Endothelial cell (in vitro differentiated cells): Measurements from ENCODE around the gene ABHD16B. TPM values are rescaled to one million over a fixed set of nuclear protein-coding genes. Genes with fewer than 3 reads are reported as not detected.
"Not testable (repeated sequence)": the region's sequence is repeated elsewhere in the genome, so short reads cannot be mapped to it uniquely, and the experiment has no call there.

ENCODE experiments used
- DNase-seq: peaks from one replicate; pipeline ENCODE4 v3.0.0; 2021; ENCODE audit warnings: low spot score
- H3K27ac Mint-ChIP-seq: one replicate; pipeline ENCODE4 v1.8.0; 2021; ENCODE audit warnings: mixed read lengths, inconsistent platforms; ENCODE audit not compliant: unreplicated experiment
- H3K27me3 Mint-ChIP-seq: one replicate; pipeline ENCODE4 v1.8.0; 2021; ENCODE audit warnings: mild to moderate bottlenecking, moderate library complexity, mixed read lengths, inconsistent platforms; ENCODE audit not compliant: unreplicated experiment
- H3K36me3 Mint-ChIP-seq: one replicate; pipeline ENCODE4 v1.8.0; 2021; ENCODE audit warnings: mild to moderate bottlenecking, low read depth, mixed read lengths, inconsistent platforms; ENCODE audit not compliant: unreplicated experiment
- H3K4me1 Mint-ChIP-seq: one replicate; pipeline ENCODE4 v1.8.0; 2021; ENCODE audit warnings: mild to moderate bottlenecking, mixed read lengths, inconsistent platforms; ENCODE audit not compliant: unreplicated experiment
- H3K4me3 Mint-ChIP-seq: one replicate; pipeline ENCODE4 v1.8.0; 2021; ENCODE audit warnings: mild to moderate bottlenecking, mixed read lengths, inconsistent platforms; ENCODE audit not compliant: unreplicated experiment
- H3K9me3 Mint-ChIP-seq: one replicate; pipeline ENCODE4 v1.8.0; 2021; ENCODE audit warnings: mixed read lengths, inconsistent platforms; ENCODE audit not compliant: unreplicated experiment
- total RNA-seq: library from RNA; stranded (reverse); fragmentation: NEBNext Ultra II Directional; extraction: Animal tissue kit (Norgen Biotek cat#: 25700); gene quantifications from one replicate; pipeline ENCODE4 v1.2.1, GENCODE V29; 2021; ENCODE audit not compliant: unreplicated experiment
- TF ChIP-seq, protein P1 (sequence below): fragments of 200-600 bp; sonication (generic); IDR thresholded peaks from one replicate; pipeline ENCODE4 v1.5.0; 2021; ENCODE audit warnings: antibody characterized with exemption; ENCODE audit not compliant: unreplicated experiment

The ABHD16B gene
- total RNA-seq, 1 donor from 2014 or later, result not detected

DNA sequence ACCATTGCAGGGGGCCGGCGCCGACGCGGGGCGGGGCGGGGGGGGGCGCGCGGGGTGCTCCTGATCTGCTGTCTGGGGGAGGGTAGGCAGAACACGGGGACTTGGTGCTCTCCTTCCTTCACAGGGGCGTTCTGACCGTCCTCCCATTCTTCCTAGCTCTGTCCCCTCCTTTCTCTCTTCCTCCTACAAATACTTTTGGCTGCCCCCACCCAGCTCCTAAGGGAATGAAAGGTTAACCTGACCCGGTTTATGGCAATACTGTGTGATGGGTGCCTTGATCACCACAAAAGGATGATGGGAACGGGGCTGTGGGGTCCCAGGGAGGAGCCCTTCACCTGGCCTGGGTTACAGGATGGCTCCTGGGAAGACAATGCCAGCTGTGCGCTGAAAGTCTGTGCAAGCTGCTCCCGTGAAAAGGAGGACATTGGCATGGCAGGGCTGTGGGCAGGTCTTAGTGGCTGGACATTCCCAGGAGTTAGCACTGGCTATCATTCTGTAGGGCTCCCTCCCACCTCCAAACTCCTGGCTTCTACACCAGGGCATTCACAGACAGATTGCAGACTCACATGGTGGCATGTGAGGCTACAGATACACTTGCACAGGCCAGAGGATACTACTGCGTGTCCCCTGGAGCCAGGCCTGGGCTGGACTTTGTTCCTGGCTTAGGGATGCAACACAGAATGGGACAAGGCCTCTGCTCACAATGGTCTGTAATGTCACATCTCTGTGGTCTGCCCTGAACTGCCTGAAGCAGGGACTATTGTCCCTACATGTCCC, 1.9 kb downstream of the ABHD16B start:
- peak overlapping the region; percentile 89 for H3K27ac Mint-ChIP-seq
- H3K36me3 Mint-ChIP-seq, result peaks cover 7% of the 10 kb centered on the region
- peaks cover 9% of the 10 kb centered on the region for H3K27me3 Mint-ChIP-seq
- no peak for DNase-seq
- peaks cover 32% of the 10 kb centered on the region for H3K4me1 Mint-ChIP-seq
- peak overlapping the region; percentile 97 for H3K4me3 Mint-ChIP-seq
- TF ChIP-seq, protein P1, sequence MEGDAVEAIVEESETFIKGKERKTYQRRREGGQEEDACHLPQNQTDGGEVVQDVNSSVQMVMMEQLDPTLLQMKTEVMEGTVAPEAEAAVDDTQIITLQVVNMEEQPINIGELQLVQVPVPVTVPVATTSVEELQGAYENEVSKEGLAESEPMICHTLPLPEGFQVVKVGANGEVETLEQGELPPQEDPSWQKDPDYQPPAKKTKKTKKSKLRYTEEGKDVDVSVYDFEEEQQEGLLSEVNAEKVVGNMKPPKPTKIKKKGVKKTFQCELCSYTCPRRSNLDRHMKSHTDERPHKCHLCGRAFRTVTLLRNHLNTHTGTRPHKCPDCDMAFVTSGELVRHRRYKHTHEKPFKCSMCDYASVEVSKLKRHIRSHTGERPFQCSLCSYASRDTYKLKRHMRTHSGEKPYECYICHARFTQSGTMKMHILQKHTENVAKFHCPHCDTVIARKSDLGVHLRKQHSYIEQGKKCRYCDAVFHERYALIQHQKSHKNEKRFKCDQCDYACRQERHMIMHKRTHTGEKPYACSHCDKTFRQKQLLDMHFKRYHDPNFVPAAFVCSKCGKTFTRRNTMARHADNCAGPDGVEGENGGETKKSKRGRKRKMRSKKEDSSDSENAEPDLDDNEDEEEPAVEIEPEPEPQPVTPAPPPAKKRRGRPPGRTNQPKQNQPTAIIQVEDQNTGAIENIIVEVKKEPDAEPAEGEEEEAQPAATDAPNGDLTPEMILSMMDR, result no peak
- no peaks in the 10 kb centered on the region for H3K9me3 Mint-ChIP-seq

GRCh38 chr20:63863798-63864544, 2.7 kb downstream of the ABHD16B start:
- Mint-ChIP-seq H3K4me1 (peaks cover 26% of the 10 kb centered on the region), H3K4me3 (peak overlapping the region; percentile 97), H3K36me3 (peaks cover 10% of the 10 kb centered on the region), H3K27me3 (peaks cover 9% of the 10 kb centered on the region), H3K27ac (peak overlapping the region; percentile 93), H3K9me3 (no peaks in the 10 kb centered on the region)
- TF ChIP-seq, protein P1, result no peak
- peak; percentile 63 for DNase-seq

GRCh38 chr20:63864545-63864977, 3.3 kb downstream of the ABHD16B start:
- Mint-ChIP-seq H3K4me1 (peaks cover 20% of the 10 kb centered on the region), H3K9me3 (no peaks in the 10 kb centered on the region), H3K27ac (peak overlapping the region; percentile 93), H3K36me3 (peaks cover 16% of the 10 kb centered on the region), H3K4me3 (peak overlapping the region; percentile 97), H3K27me3 (peaks cover 11% of the 10 kb centered on the region)
- DNase-seq, result no peak
- TF ChIP-seq, protein P1, result no peak

DNA sequence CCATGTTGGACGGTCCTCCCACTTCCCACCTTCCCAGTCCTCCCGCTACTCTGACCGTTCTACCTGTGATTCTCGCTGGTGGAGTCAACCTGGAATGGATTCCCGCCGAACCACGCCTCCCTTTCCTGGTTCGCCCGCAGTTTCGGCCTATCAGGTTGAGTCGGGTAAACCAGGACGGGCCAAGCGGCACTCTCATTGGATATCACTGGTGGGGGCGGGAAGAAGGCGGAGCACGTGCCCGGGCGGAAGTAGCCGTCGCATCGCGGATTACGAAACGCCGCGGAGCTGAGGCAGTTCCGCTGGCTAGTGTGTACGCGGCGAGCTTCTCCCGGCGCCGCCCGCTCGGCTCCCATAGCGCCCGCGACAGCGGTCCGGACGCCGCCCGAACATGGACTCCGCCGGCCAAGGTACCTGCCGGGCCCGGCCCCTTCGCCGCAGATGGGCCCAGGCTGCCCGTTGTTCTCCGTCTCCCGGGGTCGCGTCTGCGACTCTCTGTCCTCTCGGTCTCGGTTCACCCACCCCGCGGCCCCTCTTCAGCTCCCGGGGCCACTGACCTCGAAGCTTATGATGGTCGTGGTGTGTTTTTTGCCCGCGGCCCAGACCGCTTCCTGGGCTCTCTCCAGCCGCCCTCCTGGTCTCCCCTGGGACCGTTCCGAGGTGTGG, 3.8 kb downstream of the ABHD16B start, which contains the start of gene TPD52L2:
Gene TPD52L2 (plus strand): TSS at position 293 of the 663 bp plus-strand sequence. CDS start 96 bp downstream, at position 389.
- Mint-ChIP-seq H3K36me3 (peaks cover 16% of the 10 kb centered on the region), H3K27ac (peak within 1 kb of the TSS; percentile 93), H3K9me3 (no peaks in the 10 kb centered on the region), H3K4me3 (peak within 1 kb of the TSS; percentile 97), H3K27me3 (peaks cover 11% of the 10 kb centered on the region), H3K4me1 (peaks cover 18% of the 10 kb centered on the region)
- DNase-seq, result peak; percentile 97
- TF ChIP-seq, protein P1, result no peak

- H3K4me1 Mint-ChIP-seq, result peaks cover 18% of the 10 kb centered on the region
- DNase-seq, H3K4me3 Mint-ChIP-seq, H3K27ac Mint-ChIP-seq, H3K9me3 Mint-ChIP-seq: not testable (repeated sequence)
- H3K27me3 Mint-ChIP-seq, result peaks cover 11% of the 10 kb centered on the region
- H3K36me3 Mint-ChIP-seq, result peaks cover 16% of the 10 kb centered on the region
Measured at GRCh38 chr20:63867042-63867441, 5.7 kb downstream of the ABHD16B start.
